Measurements from ENCODE around the gene CDC37.

The CDC37 gene

GRCh38 chr19:10403137-10404021 lies at the start of gene CDC37:
Gene CDC37 (minus strand): TSS chr19:10403542. CDS start chr19:10403479, 63 bp downstream.
- DNase-seq: peak; percentile 97

DNA sequence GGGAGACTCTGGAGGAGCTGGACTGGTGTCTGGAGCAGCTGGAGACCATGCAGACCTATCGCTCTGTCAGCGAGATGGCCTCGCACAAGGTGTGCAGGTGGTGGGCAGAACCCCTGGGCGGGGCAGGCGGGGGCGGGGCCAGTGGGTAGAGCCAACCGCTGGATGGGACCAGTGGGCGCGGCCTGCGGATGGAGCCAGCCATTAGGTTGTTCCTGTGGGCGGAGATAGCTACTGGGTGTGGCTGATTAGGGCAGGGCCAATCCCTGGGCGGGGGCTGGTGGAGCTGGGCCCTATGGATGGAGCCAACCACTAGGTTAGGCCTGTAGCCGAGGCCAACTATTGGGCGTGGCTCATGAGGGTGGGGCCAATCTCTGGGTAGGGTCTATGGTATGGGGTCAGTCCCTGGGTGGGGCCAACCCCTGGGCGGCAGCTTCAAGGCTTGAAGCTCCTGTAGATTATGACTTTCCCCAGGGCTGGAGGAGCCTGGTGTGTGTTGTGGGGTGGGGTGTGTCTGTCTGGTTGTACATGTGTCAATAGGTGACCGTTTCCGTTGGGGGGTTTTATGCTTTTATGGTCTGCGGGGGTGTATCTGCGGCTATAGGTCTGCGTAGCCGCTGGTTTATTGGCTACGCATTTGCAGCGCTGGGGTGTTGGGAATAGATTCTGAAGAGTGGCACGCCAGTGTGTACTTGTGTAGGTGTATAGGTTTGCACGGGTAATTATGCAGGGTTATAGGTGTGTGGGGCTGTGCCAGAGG lies 47.7 kb upstream of the CDC37 start:
- peak; percentile 45 for DNase-seq

DNA sequence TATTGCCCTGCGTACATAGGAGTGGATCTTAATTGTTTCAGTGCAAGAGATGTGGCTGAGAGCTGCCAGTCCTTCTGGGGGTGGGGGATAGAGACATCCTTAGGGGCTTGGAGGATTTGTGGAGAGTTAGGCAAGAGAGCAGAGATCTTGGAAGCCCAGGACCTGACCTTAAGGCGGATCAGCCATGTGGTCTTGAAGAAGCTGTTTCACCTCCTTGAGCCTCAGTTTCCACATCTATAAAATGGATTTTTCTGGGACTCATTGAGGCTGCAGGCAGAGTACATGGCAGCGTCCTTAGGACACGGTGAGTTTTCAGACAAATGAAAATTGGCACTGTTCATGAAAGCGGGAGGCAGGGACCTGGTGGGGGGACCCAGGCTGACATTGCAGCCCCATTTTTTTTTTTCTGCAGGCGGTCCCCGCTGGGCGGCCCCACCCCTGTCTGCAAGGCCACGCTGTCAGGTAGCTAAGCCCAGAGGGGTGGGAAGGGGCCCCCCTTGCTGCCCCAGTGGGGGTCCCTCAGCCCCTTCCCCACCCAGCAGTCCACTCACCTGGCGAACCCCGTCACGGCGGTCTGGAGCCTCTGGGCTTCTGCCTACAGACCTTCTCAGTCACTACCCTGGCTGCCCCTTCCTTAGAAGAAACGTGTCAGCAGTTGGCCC lies 47.0 kb upstream of the CDC37 start:
- DNase-seq: no peak

DNA sequence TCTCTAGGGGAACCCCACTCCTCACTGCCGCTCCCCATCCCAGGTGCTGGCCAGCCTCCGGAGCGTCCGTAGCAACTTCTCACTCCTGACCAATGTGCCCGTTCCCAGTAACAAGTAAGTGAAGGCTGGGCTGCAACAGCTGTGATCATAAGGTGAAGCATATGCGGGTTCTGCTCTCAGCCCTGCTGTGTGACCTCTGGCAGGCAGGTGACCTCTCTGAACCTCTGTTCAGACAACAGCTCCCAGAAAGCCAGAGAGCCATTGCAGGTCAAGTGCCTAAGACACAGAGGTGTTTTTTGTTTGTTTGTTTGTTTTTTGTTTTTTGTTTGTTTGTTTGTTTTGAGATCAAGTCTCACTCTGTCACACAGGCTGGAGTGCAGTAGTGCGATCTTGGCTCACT lies 45.7 kb upstream of the CDC37 start:
- no peak for DNase-seq

DNA sequence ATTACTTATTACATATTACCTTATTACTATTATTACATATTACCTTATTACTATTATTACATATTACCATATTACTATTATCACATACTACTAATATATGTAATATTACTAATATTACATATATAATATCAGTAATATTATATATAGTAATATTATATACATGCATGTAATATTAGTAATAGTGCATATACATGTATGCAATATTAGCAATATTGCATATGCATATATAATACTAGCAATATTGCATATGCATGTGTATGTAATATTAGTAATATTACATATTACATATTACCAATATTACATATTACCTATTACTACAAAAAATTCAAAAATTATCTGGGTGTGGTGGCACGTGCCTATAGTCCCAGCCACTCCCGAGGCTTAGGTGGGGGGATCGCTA lies 39.4 kb upstream of the CDC37 start:
- DNase-seq: no peak

DNA sequence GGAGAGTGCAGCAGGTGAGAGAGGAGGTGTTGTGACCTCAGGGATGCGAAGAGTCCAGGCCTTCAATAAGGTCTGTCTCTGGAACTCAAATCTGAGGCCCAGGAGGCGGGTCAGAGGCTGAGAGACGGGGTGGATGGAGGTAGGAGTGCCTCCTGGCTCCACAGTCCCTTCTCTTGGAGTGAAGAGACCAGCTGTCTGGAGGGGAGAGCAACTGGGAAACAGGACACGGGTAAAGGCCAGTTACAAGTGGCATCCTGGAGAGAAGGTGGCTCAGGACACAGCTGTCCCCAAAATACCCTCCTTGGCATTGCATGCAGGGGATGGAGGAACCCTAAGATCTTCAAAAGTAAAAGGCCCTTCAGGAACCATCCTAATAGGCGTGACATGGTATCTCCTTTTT lies 36.2 kb upstream of the CDC37 start:
- DNase-seq: no peak

DNA sequence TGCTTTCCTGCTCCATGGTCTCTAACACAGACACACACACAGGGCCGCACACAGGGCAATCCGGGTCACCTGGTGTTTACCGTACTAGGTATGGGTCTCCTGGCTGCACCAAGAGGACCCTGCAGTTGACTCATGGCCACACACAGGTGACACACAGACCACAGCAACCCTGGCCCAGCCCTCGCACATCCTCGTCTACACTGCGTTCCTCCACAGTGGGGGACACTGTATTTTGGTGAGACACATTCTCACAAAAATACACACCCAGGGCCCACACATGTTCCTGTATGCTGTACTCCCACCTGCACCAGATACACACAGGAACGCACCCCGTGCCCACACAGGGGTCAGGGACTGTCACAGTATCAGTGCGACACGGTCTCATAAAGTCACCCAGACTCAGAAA lies 29.8 kb upstream of the CDC37 start:
- no peak for DNase-seq

DNA sequence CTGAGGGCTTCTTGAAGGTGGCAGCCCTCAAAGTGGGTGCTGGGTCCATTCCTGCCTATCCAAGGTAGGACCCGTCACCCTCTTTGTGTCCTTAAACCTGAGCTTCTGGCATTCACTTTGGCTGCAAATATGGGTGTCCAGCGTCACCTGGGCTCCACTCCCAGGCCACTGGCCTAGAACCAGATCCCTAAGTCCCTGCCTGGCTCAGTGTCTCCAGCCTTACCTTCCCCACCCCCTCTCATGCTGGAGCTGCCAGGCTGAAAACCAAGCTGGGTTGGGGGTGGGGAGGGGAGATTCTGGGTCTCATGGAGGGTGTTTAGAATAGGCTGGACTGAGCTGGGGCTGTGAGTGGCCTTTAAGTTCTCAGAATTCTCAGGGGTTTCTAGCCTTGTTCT lies 29.4 kb upstream of the CDC37 start:
- no peak for DNase-seq

DNA sequence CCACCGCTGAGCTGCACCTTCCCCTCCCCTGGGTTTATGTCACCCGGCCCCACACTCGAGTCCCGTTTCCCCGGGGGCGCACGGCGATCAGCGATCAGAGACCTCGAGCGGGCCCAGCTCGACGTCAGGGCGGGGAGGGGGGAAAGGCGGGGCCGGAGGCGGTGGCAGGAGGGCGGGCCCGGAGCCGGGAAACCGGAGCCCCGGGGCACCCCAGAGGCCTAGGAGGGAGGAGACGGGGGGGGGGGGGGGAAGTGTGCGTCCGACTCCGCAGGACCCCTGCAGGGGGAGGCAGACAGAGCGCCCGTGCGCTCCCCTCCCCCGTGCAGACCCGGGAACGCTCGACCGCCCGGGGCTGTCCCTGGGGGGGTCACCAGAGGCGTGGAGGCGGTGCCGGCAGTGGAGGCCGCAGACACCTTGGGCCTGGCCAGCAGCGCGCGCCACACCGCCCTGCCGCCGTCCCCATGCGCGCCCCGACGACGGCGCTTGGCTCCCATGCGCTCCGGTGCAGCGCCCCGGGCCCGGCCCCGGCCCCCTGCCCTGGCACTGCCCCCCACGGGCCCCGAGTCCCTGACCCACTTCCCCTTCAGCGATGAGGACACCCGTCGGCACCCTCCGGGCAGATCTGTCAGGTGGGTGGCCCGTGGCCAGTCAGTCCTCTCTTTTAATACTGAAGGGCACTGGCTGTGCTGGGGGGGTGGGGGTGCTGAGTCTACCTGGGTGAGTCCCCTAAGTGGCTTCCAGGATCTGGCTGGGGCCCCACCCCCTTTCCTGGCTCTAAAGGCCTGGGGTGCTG lies 28.8 kb upstream of the CDC37 start:
- DNase-seq: peak; percentile 61

DNA sequence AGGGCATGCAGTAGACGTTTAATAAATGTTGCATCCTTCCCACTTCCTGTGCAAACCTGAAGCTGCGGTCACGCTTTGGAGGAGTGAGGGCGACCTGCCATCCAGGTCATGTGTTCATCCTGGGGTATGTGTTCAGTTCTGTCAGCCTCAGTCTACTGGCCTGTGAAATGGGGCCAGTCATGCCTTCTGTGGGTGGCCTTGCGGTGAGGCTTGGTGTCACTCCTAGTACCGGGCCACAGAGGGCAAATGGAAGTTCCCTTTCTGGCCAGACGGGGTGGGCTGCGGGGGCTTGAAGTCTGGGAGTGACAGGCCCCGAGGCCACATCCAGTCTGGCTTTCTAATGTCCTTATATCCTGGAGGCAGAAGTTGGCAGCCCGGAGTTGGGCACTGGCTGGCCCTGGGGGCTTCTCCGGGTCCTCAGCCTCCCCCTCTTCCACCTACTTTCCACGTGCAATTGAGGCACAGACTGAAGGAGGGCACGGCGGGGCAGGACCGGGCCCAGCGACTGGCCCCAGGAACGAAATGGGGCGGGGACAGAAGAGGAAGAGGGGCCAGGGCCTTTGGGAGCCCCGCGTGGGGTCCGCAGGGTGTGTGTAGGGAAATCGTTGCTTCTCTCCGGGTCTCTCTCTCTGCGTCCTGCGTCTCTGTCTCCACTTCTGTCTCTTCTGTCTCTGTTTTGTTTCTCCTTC lies 28.1 kb upstream of the CDC37 start:
- DNase-seq: no peak

- no peak for DNase-seq
These were observed 27.3 kb upstream of the CDC37 start for GRCh38 chr19:10430505-10431253.

DNA sequence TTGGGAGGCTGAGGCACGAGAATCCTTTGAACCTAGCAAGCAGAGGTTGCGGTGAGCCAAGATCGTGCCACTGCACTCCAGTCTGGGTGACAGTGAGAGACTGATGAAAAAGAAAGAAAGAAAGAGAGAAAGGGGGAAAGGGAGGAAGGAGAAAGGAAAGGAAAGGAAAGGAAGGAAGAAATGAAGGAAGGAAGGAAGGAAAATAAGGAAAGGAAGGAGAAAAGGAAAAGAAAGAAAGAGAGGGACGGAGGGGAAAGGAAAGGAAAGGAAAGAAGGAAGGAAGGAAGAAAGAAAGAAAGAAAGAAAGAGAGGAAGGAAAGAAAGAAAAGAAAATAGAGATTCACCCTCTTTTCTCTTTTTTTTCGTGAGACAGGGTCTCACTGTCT lies 25.6 kb upstream of the CDC37 start:
- DNase-seq: no peak

DNA sequence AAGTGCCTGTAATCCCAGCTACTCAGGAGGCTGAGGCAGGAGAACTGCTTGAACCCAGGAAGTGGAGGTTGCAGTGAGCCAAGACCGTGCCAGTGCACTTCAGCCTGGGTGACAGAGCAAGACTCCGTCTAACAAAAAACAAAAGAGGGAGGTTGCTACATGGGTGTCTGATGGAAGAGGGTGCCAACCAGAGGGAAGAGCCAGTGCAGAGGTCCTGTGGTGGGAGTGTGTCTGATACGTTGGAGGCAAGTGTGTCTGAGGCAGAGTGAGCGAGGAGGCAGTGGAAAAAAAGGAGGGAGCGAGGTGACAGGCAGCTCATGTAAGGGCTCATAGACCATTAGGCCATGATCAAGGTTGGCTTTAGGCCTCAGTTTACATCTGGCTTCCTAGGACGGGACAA lies 23.8 kb upstream of the CDC37 start:
- no peak for DNase-seq

GRCh38 chr19:10424011-10424637 lies 20.8 kb upstream of the CDC37 start:
- peak; percentile 77 for DNase-seq

DNA sequence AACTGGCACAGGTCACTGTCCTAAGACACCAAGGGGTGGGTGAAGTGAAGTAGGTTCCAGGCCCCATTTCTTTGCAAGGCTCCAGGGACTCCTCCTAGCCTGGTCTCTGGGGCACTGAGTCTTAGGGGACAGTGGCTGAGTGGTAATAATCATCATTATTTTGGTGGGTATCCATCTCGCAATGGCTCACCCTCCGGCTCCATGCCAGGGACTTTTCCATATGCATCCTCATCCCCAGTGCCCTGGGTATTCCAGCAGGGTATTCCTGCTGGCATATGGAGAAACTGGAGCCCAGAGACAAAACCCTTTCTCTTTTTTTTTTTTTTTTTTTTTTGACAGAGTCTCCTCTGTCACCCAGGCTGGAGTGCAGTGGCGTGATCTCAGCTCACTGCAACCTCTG lies 19.5 kb upstream of the CDC37 start:
- no peak for DNase-seq

- DNase-seq: no peak
These were observed 18.7 kb upstream of the CDC37 start for GRCh38 chr19:10422046-10422461.

DNA sequence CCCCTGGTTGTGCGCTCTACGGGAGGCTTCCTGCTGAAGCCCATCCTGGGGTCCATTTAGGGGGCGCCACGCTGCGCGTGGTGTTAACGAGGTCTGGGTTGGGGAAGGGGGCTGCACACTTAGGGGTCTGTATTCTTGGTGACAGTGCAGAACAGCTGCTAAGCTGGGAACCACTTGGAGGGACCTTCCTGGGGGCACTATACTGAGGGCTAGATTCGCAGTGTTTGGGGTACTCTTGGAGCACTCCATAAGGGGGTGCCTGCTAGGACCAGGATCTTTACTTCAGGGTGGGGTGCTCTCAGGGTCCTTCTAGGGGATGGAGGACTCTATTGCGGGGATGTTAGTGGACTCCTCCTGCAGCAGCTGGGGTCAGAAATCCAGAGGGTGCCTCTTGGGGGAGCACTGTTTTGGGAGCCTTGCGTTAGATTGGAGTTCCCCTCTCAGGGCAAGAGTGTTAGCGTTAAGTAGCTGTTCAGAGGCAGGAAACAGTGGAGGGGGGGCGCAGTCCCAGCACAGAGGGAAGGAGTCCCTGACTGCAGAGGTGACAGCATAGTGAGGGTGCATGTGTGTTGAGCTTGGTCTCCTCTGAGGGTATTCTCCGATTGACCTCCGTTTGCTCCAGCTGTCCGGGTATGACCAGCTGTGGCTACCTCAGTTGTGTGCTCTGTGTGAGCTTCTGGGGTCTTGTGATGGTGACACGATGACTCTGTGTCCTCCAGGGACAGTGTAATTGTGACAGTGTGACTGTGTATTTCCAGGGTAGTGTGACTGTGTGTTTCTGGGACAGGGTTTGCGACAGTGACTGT lies 18.1 kb upstream of the CDC37 start:
- no peak for DNase-seq

DNA sequence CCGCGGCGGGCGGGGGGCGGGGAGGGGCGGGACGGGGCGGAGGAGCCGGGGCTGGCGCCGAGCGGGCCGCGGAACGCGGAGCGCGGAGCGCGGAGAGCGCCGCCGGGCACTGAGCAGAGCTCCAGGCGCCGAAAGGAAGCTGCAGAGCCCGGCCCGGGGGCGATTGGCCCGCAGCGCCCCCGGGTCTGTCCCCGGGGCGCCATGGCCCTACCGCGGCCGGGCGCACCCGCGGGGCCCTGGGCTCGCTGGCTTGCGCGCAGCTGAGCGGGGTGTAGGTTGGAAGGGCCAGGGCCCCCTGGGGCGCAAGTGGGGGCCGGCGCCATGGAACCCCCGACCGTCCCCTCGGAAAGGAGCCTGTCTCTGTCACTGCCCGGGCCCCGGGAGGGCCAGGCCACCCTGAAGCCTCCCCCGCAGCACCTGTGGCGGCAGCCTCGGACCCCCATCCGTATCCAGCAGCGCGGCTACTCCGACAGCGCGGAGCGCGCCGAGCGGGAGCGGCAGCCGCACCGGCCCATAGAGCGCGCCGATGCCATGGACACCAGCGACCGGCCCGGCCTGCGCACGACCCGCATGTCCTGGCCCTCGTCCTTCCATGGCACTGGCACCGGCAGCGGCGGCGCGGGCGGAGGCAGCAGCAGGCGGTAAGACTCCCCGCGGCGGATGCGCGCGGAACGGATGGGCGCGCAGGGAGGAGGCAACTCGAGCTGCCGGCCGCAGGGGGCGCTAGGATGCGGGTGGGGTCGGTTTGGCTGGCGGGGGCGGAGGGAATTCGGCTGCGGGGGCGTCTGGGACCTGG lies 17.3 kb upstream of the CDC37 start, which contains the start of gene PDE4A:
Gene PDE4A (plus strand): TSS at position 95 of the 796 bp plus-strand sequence. CDS start 227 bp downstream, at position 322.
- DNase-seq: peak; percentile 64
